PC-3 (cell line): Measurements from ENCODE around the gene SMIM44. TPM values are rescaled to one million over a fixed set of nuclear protein-coding genes. Genes with fewer than 3 reads are reported as not detected.

ENCODE experiments used
- ATAC-seq: fragments of 200-7000 bp; cut with Tn5 transposase; 2 replicates; pipeline ENCODE4 v1.9.1; 2020; ENCODE audit warnings: mild to moderate bottlenecking, moderate library complexity
- BruUV-seq: library from RNA; stranded (reverse); fragments of 400-500 nt; replicated peaks from 2 replicates; lab custom pipeline; 2021; lab: Mats Ljungman, UMichigan
- CTCF ChIA-PET: fragments of 300-600 bp; sonication (Branson Sonifier 250); formaldehyde crosslinking; loops from one replicate; lab custom pipeline; 2022; ENCODE audit warnings: antibody characterized with exemption; lab: Charles Lee
- POLR2A ChIA-PET: fragments of 300-600 bp; sonication (Branson Sonifier 250); formaldehyde crosslinking; loops from one replicate; lab custom pipeline; 2022; ENCODE audit warnings: antibody characterized with exemption; ENCODE audit not compliant: unreplicated experiment; lab: Charles Lee
- DNase-seq: peaks from one replicate; pipeline ENCODE4 v3.0.0-alpha.2; 2015
- H2AFZ ChIP-seq: fragments of 300-600 bp; sonication (generic); 2 replicates; pipeline ENCODE4 v1.6.0; 2016; ENCODE audit warnings: antibody characterized with exemption, low read length
- H3F3A ChIP-seq: fragments of 300-600 bp; sonication (generic); one replicate; pipeline ENCODE4 v1.6.0; 2017; ENCODE audit warnings: antibody characterized with exemption, low read length, control low read depth, mild to moderate bottlenecking; ENCODE audit not compliant: unreplicated experiment
- H3K27ac ChIP-seq: fragments of 300-600 bp; sonication (generic); 2 replicates; pipeline ENCODE4 v1.5.1; 2016; ENCODE audit warnings: mild to moderate bottlenecking, low read length
- H3K27me3 ChIP-seq: fragments of 300-600 bp; sonication (generic); 2 replicates; pipeline ENCODE4 v1.6.1; 2016; ENCODE audit warnings: low read length, mixed read lengths
- H3K36me3 ChIP-seq: fragments of 300-600 bp; sonication (generic); 2 replicates; pipeline ENCODE4 v1.6.1; 2016; ENCODE audit warnings: low read depth, mixed run types, low read length, mixed read lengths
- H3K4me1 ChIP-seq: fragments of 300-600 bp; sonication (generic); 2 replicates; pipeline ENCODE4 v1.5.1; 2016; ENCODE audit warnings: low read length; ENCODE audit not compliant: insufficient read depth
- H3K4me2 ChIP-seq: fragments of 300-600 bp; sonication (generic); 2 replicates; pipeline ENCODE4 v1.6.0; 2016; ENCODE audit warnings: low read length
- H3K4me3 ChIP-seq: fragments of 300-600 bp; sonication (generic); 2 replicates; pipeline ENCODE4 v1.5.1; 2016; ENCODE audit warnings: mild to moderate bottlenecking, low read length, mixed read lengths
- H3K79me2 ChIP-seq: fragments of 300-600 bp; sonication (generic); 2 replicates; pipeline ENCODE4 v1.6.1; 2017; ENCODE audit warnings: low read length, mixed read lengths
- H3K9ac ChIP-seq: fragments of 300-600 bp; sonication (generic); 2 replicates; pipeline ENCODE4 v1.6.0; 2016; ENCODE audit warnings: mild to moderate bottlenecking, low read length
- H3K9me2 ChIP-seq: fragments of 300-600 bp; sonication (generic); replicated peaks from 2 replicates; pipeline ENCODE4 v1.6.1; 2016; ENCODE audit warnings: mixed run types, low read length, mixed read lengths
- H3K9me3 ChIP-seq: fragments of 300-600 bp; sonication (generic); 2 replicates; pipeline ENCODE4 v1.6.1; 2016; ENCODE audit warnings: low read length, mixed read lengths
- H4K20me1 ChIP-seq: fragments of 300-600 bp; sonication (generic); 2 replicates; pipeline ENCODE4 v1.6.1; 2016; ENCODE audit warnings: low read length, mixed read lengths
- CTCF ChIP-seq: fragments of 300-600 bp; sonication (generic); conservative IDR thresholded peaks from 2 replicates; pipeline ENCODE4 v1.5.1; 2017; ENCODE audit warnings: antibody characterized with exemption, low read depth, mild to moderate bottlenecking, low read length
- EZH2 ChIP-seq: fragments of 300-600 bp; sonication (generic); IDR thresholded peaks from one replicate; pipeline ENCODE4 v1.6.1; 2017; ENCODE audit warnings: antibody characterized with exemption, mild to moderate bottlenecking, low read length; ENCODE audit not compliant: unreplicated experiment
- EZH2phosphoT487 ChIP-seq: fragments of 300-600 bp; sonication (generic); IDR thresholded peaks from 2 replicates; pipeline ENCODE4 v1.6.1; 2018; ENCODE audit warnings: mild to moderate bottlenecking, antibody characterized with exemption, low read length, borderline replicate concordance
- intact Hi-C: fragments of 100-400 bp; cut with micrococcal nuclease; formaldehyde crosslinking; loops from 2 replicates; pipeline ENCODE4 v1.9.0; 2023
- total RNA-seq: library from RNA; depleted of rRNA; stranded (reverse); fragments of >200 nt; gene quantifications from 2 replicates; pipeline ENCODE4 v1.2.3, GENCODE V29; 2014

Gene SMIM44
- total RNA-seq, 1 experiment from 2014 or later: not detected

- H3K4me1 ChIP-seq: no peaks in the 10 kb centered on the region
- H3K79me2 ChIP-seq: no peaks in the 10 kb centered on the region
- ChIA-PET POLR2A (no interaction called here), CTCF (no interaction called here)
- intact Hi-C loops: no loop called here
- H4K20me1 ChIP-seq: no peaks in the 10 kb centered on the region
- no peak overlapping the region for H2AFZ ChIP-seq
- H3K4me3 ChIP-seq: no peak overlapping the region
- no peaks in the 10 kb centered on the region for H3K9me3 ChIP-seq
- TF ChIP-seq EZH2phosphoT487 (no peak), CTCF (no peak), EZH2 (no peak)
- no peaks in the 10 kb centered on the region for H3K27me3 ChIP-seq
- H3F3A ChIP-seq: no peaks in the 10 kb centered on the region
- H3K27ac ChIP-seq: no peak overlapping the region
- BruUV-seq: no TSS peak
- H3K36me3 ChIP-seq: no peaks in the 10 kb centered on the region
- H3K9me2 ChIP-seq: no peaks in the 10 kb centered on the region
- H3K4me2 ChIP-seq: no peak overlapping the region
- ATAC-seq (no peak), DNase-seq (no peak)
- H3K9ac ChIP-seq: no peak overlapping the region
Observed at GRCh38 chr19:3477951-3478350, 5.3 kb downstream of the SMIM44 start.

GRCh38 chr19:3477506-3477905 lies 5.7 kb downstream of the SMIM44 start:
- H3K79me2 ChIP-seq: no peaks in the 10 kb centered on the region
- H3K9me3 ChIP-seq: no peaks in the 10 kb centered on the region
- no peaks in the 10 kb centered on the region for H3K36me3 ChIP-seq
- ChIA-PET POLR2A (no interaction called here), CTCF (no interaction called here)
- ATAC-seq: no peak
- H3K4me1 ChIP-seq: no peaks in the 10 kb centered on the region
- H2AFZ ChIP-seq: no peak overlapping the region
- no peaks in the 10 kb centered on the region for H3F3A ChIP-seq
- no peak overlapping the region for H3K4me3 ChIP-seq
- no peak overlapping the region for H3K9ac ChIP-seq
- H3K4me2 ChIP-seq: no peak overlapping the region
- BruUV-seq: no TSS peak
- H3K9me2 ChIP-seq: no peaks in the 10 kb centered on the region
- no peaks in the 10 kb centered on the region for H3K27me3 ChIP-seq
- no peak for DNase-seq
- no peaks in the 10 kb centered on the region for H4K20me1 ChIP-seq
- intact Hi-C loops: no loop called here
- TF ChIP-seq EZH2: no peak
- no peak for TF ChIP-seq CTCF
- TF ChIP-seq EZH2phosphoT487: no peak
- no peak overlapping the region for H3K27ac ChIP-seq

- H3K9me3 ChIP-seq: no peaks in the 10 kb centered on the region
- no peaks in the 10 kb centered on the region for H3K27me3 ChIP-seq
- intact Hi-C loops: no loop called here
- no peak overlapping the region for H3K9ac ChIP-seq
- TF ChIP-seq CTCF: no peak
- no peak for TF ChIP-seq EZH2phosphoT487
- no peak for TF ChIP-seq EZH2
- DNase-seq: no peak
- no peaks in the 10 kb centered on the region for H3F3A ChIP-seq
- H3K4me3 ChIP-seq: no peak overlapping the region
- POLR2A ChIA-PET: no interaction called here
- H3K36me3 ChIP-seq: no peaks in the 10 kb centered on the region
- H4K20me1 ChIP-seq: no peaks in the 10 kb centered on the region
- no peak overlapping the region for H3K4me2 ChIP-seq
- no peak overlapping the region for H3K27ac ChIP-seq
- CTCF ChIA-PET: no interaction called here
- H2AFZ ChIP-seq: no peak overlapping the region
- no TSS peak for BruUV-seq
- H3K4me1 ChIP-seq: no peaks in the 10 kb centered on the region
- H3K79me2 ChIP-seq: no peaks in the 10 kb centered on the region
- no peak for ATAC-seq
- H3K9me2 ChIP-seq: no peaks in the 10 kb centered on the region
Observed at GRCh38 chr19:3476830-3477229, 6.4 kb downstream of the SMIM44 start.
